Measurements from ENCODE around the gene AATF.

The AATF gene

GRCh38 chr17:36975922-36976515 lies 27.3 kb downstream of the AATF start:
- no peak overlapping the region for H3K4me3 ChIP-seq (ENCODE audit: low read depth in 1 of 2, low read length in 2 of 2)
- H3K36me3 ChIP-seq (ENCODE audit: insufficient read depth, low read length): no peaks in the 10 kb centered on the region
- H3K9ac ChIP-seq (ENCODE audit: low read length): no peak overlapping the region
- H3K4me1 ChIP-seq (ENCODE audit: insufficient read depth, low read length): no peaks in the 10 kb centered on the region
- H3K27me3 ChIP-seq (ENCODE audit: control insufficient read depth in 1 of 2, insufficient read depth in 2 of 2, low read length in 2 of 2): no peaks in the 10 kb centered on the region
- H3K9me3 ChIP-seq (ENCODE audit: low read length): no peaks in the 10 kb centered on the region
- no peak overlapping the region for H3K27ac ChIP-seq (ENCODE audit: low read depth, low read length)

- Histone ChIP-seq H3K9me3 (ENCODE audit: low read length) (no peaks in the 10 kb centered on the region), H3K9ac (ENCODE audit: low read length) (no peak overlapping the region), H3K27me3 (ENCODE audit: control insufficient read depth in 1 of 2, insufficient read depth in 2 of 2, low read length in 2 of 2) (no peaks in the 10 kb centered on the region), H3K27ac (ENCODE audit: low read depth, low read length) (no peak overlapping the region), H3K4me3 (ENCODE audit: low read depth in 1 of 2, low read length in 2 of 2) (no peak overlapping the region), H3K36me3 (ENCODE audit: insufficient read depth, low read length) (no peaks in the 10 kb centered on the region), H3K4me1 (ENCODE audit: insufficient read depth, low read length) (no peaks in the 10 kb centered on the region)
Measured at GRCh38 chr17:36977066-36977465, 28.3 kb downstream of the AATF start.

GRCh38 chr17:36977568-36977967 lies 28.8 kb downstream of the AATF start:
- H3K9me3 ChIP-seq (ENCODE audit: low read length): no peaks in the 10 kb centered on the region
- no peaks in the 10 kb centered on the region for H3K4me1 ChIP-seq (ENCODE audit: insufficient read depth, low read length)
- no peak overlapping the region for H3K9ac ChIP-seq (ENCODE audit: low read length)
- no peak overlapping the region for H3K4me3 ChIP-seq (ENCODE audit: low read depth in 1 of 2, low read length in 2 of 2)
- no peaks in the 10 kb centered on the region for H3K36me3 ChIP-seq (ENCODE audit: insufficient read depth, low read length)
- no peak overlapping the region for H3K27ac ChIP-seq (ENCODE audit: low read depth, low read length)
- H3K27me3 ChIP-seq (ENCODE audit: control insufficient read depth in 1 of 2, insufficient read depth in 2 of 2, low read length in 2 of 2): no peaks in the 10 kb centered on the region

- H3K9ac ChIP-seq (ENCODE audit: low read length): no peak overlapping the region
- H3K4me1 ChIP-seq (ENCODE audit: insufficient read depth, low read length): no peaks in the 10 kb centered on the region
- no peaks in the 10 kb centered on the region for H3K36me3 ChIP-seq (ENCODE audit: insufficient read depth, low read length)
- no peaks in the 10 kb centered on the region for H3K27me3 ChIP-seq (ENCODE audit: control insufficient read depth in 1 of 2, insufficient read depth in 2 of 2, low read length in 2 of 2)
- no peaks in the 10 kb centered on the region for H3K9me3 ChIP-seq (ENCODE audit: low read length)
- H3K4me3 ChIP-seq (ENCODE audit: low read depth in 1 of 2, low read length in 2 of 2): no peak overlapping the region
- no peak overlapping the region for H3K27ac ChIP-seq (ENCODE audit: low read depth, low read length)
Measured at GRCh38 chr17:36978810-36979564, 30.2 kb downstream of the AATF start.

GRCh38 chr17:36979565-36979941 lies 30.8 kb downstream of the AATF start:
- no peak overlapping the region for H3K9ac ChIP-seq (ENCODE audit: low read length)
- H3K27me3 ChIP-seq (ENCODE audit: control insufficient read depth in 1 of 2, insufficient read depth in 2 of 2, low read length in 2 of 2): no peaks in the 10 kb centered on the region
- H3K27ac ChIP-seq (ENCODE audit: low read depth, low read length): no peak overlapping the region
- no peaks in the 10 kb centered on the region for H3K36me3 ChIP-seq (ENCODE audit: insufficient read depth, low read length)
- no peaks in the 10 kb centered on the region for H3K4me1 ChIP-seq (ENCODE audit: insufficient read depth, low read length)
- H3K4me3 ChIP-seq (ENCODE audit: low read depth in 1 of 2, low read length in 2 of 2): no peak overlapping the region
- H3K9me3 ChIP-seq (ENCODE audit: low read length): no peaks in the 10 kb centered on the region

- H3K9ac ChIP-seq (ENCODE audit: low read length): no peak overlapping the region
Measured at GRCh38 chr17:36980280-36980761, 31.6 kb downstream of the AATF start.

GRCh38 chr17:36983618-36984017 lies 34.9 kb downstream of the AATF start:
- Histone ChIP-seq H3K9me3 (ENCODE audit: low read length) (no peaks in the 10 kb centered on the region), H3K4me1 (ENCODE audit: insufficient read depth, low read length) (no peaks in the 10 kb centered on the region), H3K9ac (ENCODE audit: low read length) (no peak overlapping the region), H3K4me3 (ENCODE audit: low read depth in 1 of 2, low read length in 2 of 2) (no peak overlapping the region), H3K27ac (ENCODE audit: low read depth, low read length) (no peak overlapping the region), H3K27me3 (ENCODE audit: control insufficient read depth in 1 of 2, insufficient read depth in 2 of 2, low read length in 2 of 2) (no peaks in the 10 kb centered on the region), H3K36me3 (ENCODE audit: insufficient read depth, low read length) (peaks cover 14% of the 10 kb centered on the region)

More at GRCh38 chr17:36980280-36980761, 31.6 kb downstream of the AATF start:
- no peaks in the 10 kb centered on the region for H3K36me3 ChIP-seq (ENCODE audit: insufficient read depth, low read length)
- H3K4me1 ChIP-seq (ENCODE audit: insufficient read depth, low read length): no peaks in the 10 kb centered on the region
- no peak overlapping the region for H3K4me3 ChIP-seq (ENCODE audit: low read depth in 1 of 2, low read length in 2 of 2)
- H3K27ac ChIP-seq (ENCODE audit: low read depth, low read length): no peak overlapping the region
- no peaks in the 10 kb centered on the region for H3K27me3 ChIP-seq (ENCODE audit: control insufficient read depth in 1 of 2, insufficient read depth in 2 of 2, low read length in 2 of 2)
- H3K9me3 ChIP-seq (ENCODE audit: low read length): no peaks in the 10 kb centered on the region

- no peaks in the 10 kb centered on the region for H3K27me3 ChIP-seq (ENCODE audit: control insufficient read depth in 1 of 2, insufficient read depth in 2 of 2, low read length in 2 of 2)
Measured at GRCh38 chr17:36989173-36989572, 40.4 kb downstream of the AATF start.

GRCh38 chr17:36992701-36993100 lies 43.9 kb downstream of the AATF start:
- Histone ChIP-seq H3K36me3 (ENCODE audit: insufficient read depth, low read length) (peaks cover 24% of the 10 kb centered on the region), H3K4me1 (ENCODE audit: insufficient read depth, low read length) (peaks cover 13% of the 10 kb centered on the region), H3K9ac (ENCODE audit: low read length) (no peak overlapping the region), H3K27me3 (ENCODE audit: control insufficient read depth in 1 of 2, insufficient read depth in 2 of 2, low read length in 2 of 2) (no peaks in the 10 kb centered on the region), H3K27ac (ENCODE audit: low read depth, low read length) (no peak overlapping the region), H3K4me3 (ENCODE audit: low read depth in 1 of 2, low read length in 2 of 2) (no peak overlapping the region), H3K9me3 (ENCODE audit: low read length) (no peaks in the 10 kb centered on the region)

More at GRCh38 chr17:36989173-36989572, 40.4 kb downstream of the AATF start:
- Histone ChIP-seq H3K4me3 (ENCODE audit: low read depth in 1 of 2, low read length in 2 of 2) (no peak overlapping the region), H3K9ac (ENCODE audit: low read length) (no peak overlapping the region), H3K4me1 (ENCODE audit: insufficient read depth, low read length) (peaks cover 13% of the 10 kb centered on the region), H3K27ac (ENCODE audit: low read depth, low read length) (no peak overlapping the region), H3K36me3 (ENCODE audit: insufficient read depth, low read length) (peaks cover 27% of the 10 kb centered on the region), H3K9me3 (ENCODE audit: low read length) (no peaks in the 10 kb centered on the region)

- H3K27me3 ChIP-seq (ENCODE audit: control insufficient read depth in 1 of 2, insufficient read depth in 2 of 2, low read length in 2 of 2): no peaks in the 10 kb centered on the region
- no peak overlapping the region for H3K27ac ChIP-seq (ENCODE audit: low read depth, low read length)
- H3K9me3 ChIP-seq (ENCODE audit: low read length): no peaks in the 10 kb centered on the region
- H3K9ac ChIP-seq (ENCODE audit: low read length): no peak overlapping the region
- no peak overlapping the region for H3K4me3 ChIP-seq (ENCODE audit: low read depth in 1 of 2, low read length in 2 of 2)
- H3K4me1 ChIP-seq (ENCODE audit: insufficient read depth, low read length): peaks cover 13% of the 10 kb centered on the region
- peaks cover 23% of the 10 kb centered on the region for H3K36me3 ChIP-seq (ENCODE audit: insufficient read depth, low read length)
Measured at GRCh38 chr17:36993227-36993626, 44.5 kb downstream of the AATF start.

GRCh38 chr17:36994438-36994837 lies 45.7 kb downstream of the AATF start:
- no peaks in the 10 kb centered on the region for H3K9me3 ChIP-seq (ENCODE audit: low read length)
- peaks cover 13% of the 10 kb centered on the region for H3K36me3 ChIP-seq (ENCODE audit: insufficient read depth, low read length)
- no peaks in the 10 kb centered on the region for H3K27me3 ChIP-seq (ENCODE audit: control insufficient read depth in 1 of 2, insufficient read depth in 2 of 2, low read length in 2 of 2)
- H3K4me3 ChIP-seq (ENCODE audit: low read depth in 1 of 2, low read length in 2 of 2): no peak overlapping the region
- no peak overlapping the region for H3K27ac ChIP-seq (ENCODE audit: low read depth, low read length)
- H3K4me1 ChIP-seq (ENCODE audit: insufficient read depth, low read length): peaks cover 13% of the 10 kb centered on the region
- H3K9ac ChIP-seq (ENCODE audit: low read length): no peak overlapping the region

GRCh38 chr17:36999471-36999870 lies 50.7 kb downstream of the AATF start:
- Histone ChIP-seq H3K9ac (ENCODE audit: low read length) (no peak overlapping the region), H3K27me3 (ENCODE audit: control insufficient read depth in 1 of 2, insufficient read depth in 2 of 2, low read length in 2 of 2) (no peaks in the 10 kb centered on the region), H3K4me3 (ENCODE audit: low read depth in 1 of 2, low read length in 2 of 2) (no peak overlapping the region), H3K4me1 (ENCODE audit: insufficient read depth, low read length) (no peaks in the 10 kb centered on the region), H3K9me3 (ENCODE audit: low read length) (no peaks in the 10 kb centered on the region), H3K36me3 (ENCODE audit: insufficient read depth, low read length) (peaks cover 6% of the 10 kb centered on the region), H3K27ac (ENCODE audit: low read depth, low read length) (no peak overlapping the region)

All from muscle layer of colon (tissue), 2 donors.